ENCODE results near the gene CLEC2D.

GRCh38 chr12:9668161-9669018, 1.1 kb upstream of the CLEC2D start:
- TF ChIP-seq CTCF (conservative IDR thresholded peaks at IDR 0.05; ENCODE audit: low read depth, low read length) (no peak), EZH2 (IDR thresholded peaks at IDR 0.05; ENCODE audit: low read length, unreplicated experiment) (no peak)
